ENCODE data around the gene KMT2E. TPM values are rescaled to one million over a fixed set of nuclear protein-coding genes. Genes with fewer than 3 reads are reported as not detected.
"Not testable (repeated sequence)": the region's sequence is repeated elsewhere in the genome, so short reads cannot be mapped to it uniquely, and the experiment has no call there.

KMT2E gene
- total RNA-seq, 1 experiment from 2014 or later, result 38.2 TPM

- H3K4me2 ChIP-seq (ENCODE audit: insufficient read depth, insufficient read length, low read length), result no peak overlapping the region
- peaks cover 66% of the 10 kb centered on the region for H3K79me2 ChIP-seq (ENCODE audit: insufficient read depth, low read length)
- H3K27ac Mint-ChIP-seq, result peak overlapping the region in 2 of 3 experiments; percentile 3 to 58; a peak in 4 of 7 replicates
These were observed 10.0 kb upstream of the KMT2E start for GRCh38 chr7:105003872-105004510.

GRCh38 chr7:105005006-105005405 is 9.0 kb upstream of the KMT2E start:
- peaks cover 52 to 59% of the 10 kb centered on the region in 2 experiments for H3K4me1 Mint-ChIP-seq
- H3K27ac Mint-ChIP-seq, result peak overlapping the region in 2 of 3 experiments; percentile 36 to 81; a peak in 3 of 7 replicates
- H4K20me1 ChIP-seq (ENCODE audit: control insufficient read depth, insufficient read depth, insufficient read length), result not testable (repeated sequence)

More at GRCh38 chr7:105003872-105004510, 10.0 kb upstream of the KMT2E start:
- H2AFZ ChIP-seq (ENCODE audit: low read length), result no peak overlapping the region
- H3K9me3 ChIP-seq (ENCODE audit: control insufficient read depth, low read depth, low read length), result no peaks in the 10 kb centered on the region
- no peak overlapping the region for H3K56ac ChIP-seq (ENCODE audit: insufficient read length, low read depth, low read length)
- H3K27me3 ChIP-seq (ENCODE audit: insufficient read depth, low read length), result no peaks in the 10 kb centered on the region
- no peaks in the 10 kb centered on the region for H4K20me1 ChIP-seq (ENCODE audit: control insufficient read depth, insufficient read depth, insufficient read length)
- DNase-seq, result no peak
- no peak overlapping the region for H2BK15ac ChIP-seq (ENCODE audit: low read depth, low read length)
- Mint-ChIP-seq H3K4me1 (peaks cover 48 to 53% of the 10 kb centered on the region in 2 experiments), H3K36me3 (ENCODE audit: insufficient read depth in 1 of 3, low read depth in 3 of 3) (peaks cover 9 to 22% (median 21%) of the 10 kb centered on the region in 3 experiments; a peak in 6 of 7 replicates), H3K4me3 (no peak overlapping the region; a peak in 1 of 5 replicates), H3K27me3 (ENCODE audit: low read depth) (no peaks in the 10 kb centered on the region), H3K9me3 (no peaks in the 10 kb centered on the region)
- H3T11ph ChIP-seq (ENCODE audit: low read length), result no peak overlapping the region
- no peaks in the 10 kb centered on the region for H3K23me2 ChIP-seq (ENCODE audit: insufficient read length, low read depth, low read length, poor library complexity, severe bottlenecking)
- no CpG with 5 or more reads among the region's 1 CpG for WGBS (ENCODE audit: extremely low coverage, insufficient read length, low lambda C conversion rate)
- no peak overlapping the region for H2AK5ac ChIP-seq (ENCODE audit: insufficient read length, low read length)
- no peak overlapping the region for H3K9ac ChIP-seq (ENCODE audit: extremely low read depth, insufficient read length, low read length)
- H3K4ac ChIP-seq (ENCODE audit: low read depth, low read length), result no peak overlapping the region
- no peak overlapping the region for H2BK12ac ChIP-seq (ENCODE audit: insufficient read length, low read depth, low read length)
- H3K23ac ChIP-seq (ENCODE audit: insufficient read length, low read depth, low read length), result no peak overlapping the region
- no peak overlapping the region for H2BK120ac ChIP-seq (ENCODE audit: low read depth, low read length, poor library complexity, severe bottlenecking)
- no peaks in the 10 kb centered on the region; the same call in 1 of the 2 replicates for H3K4me1 ChIP-seq (ENCODE audit: insufficient read depth, low read length)
- H3K27ac ChIP-seq (ENCODE audit: insufficient read length, low read depth, low read length), result no peak overlapping the region
- no peak overlapping the region for H4K5ac ChIP-seq (ENCODE audit: insufficient read length, low read depth, low read length)
- no peak overlapping the region for H4K91ac ChIP-seq (ENCODE audit: insufficient read length, low read depth, low read length)
- H2BK20ac ChIP-seq (ENCODE audit: low read depth, low read length, poor library complexity, severe bottlenecking), result no peak overlapping the region
- no peak overlapping the region for H3K14ac ChIP-seq (ENCODE audit: insufficient read depth, low read length)
- no peak for TF ChIP-seq CTCF (conservative IDR thresholded peaks at IDR 0.05)
- no peak overlapping the region for H2BK5ac ChIP-seq (ENCODE audit: insufficient read length, low read length)
- no peaks in the 10 kb centered on the region for H3K79me1 ChIP-seq (ENCODE audit: insufficient read depth, low read depth, low read length, poor library complexity, severe bottlenecking)
- H3K18ac ChIP-seq (ENCODE audit: insufficient read length, low read depth, low read length), result no peak overlapping the region
- H4K8ac ChIP-seq (replicated peaks; ENCODE audit: insufficient read length, low read depth, low read length), result no peak overlapping the region

More at GRCh38 chr7:105005006-105005405, 9.0 kb upstream of the KMT2E start:
- H2AK5ac ChIP-seq (ENCODE audit: insufficient read length, low read length); H3K56ac ChIP-seq (ENCODE audit: insufficient read length, low read depth, low read length); H3K9ac ChIP-seq (ENCODE audit: extremely low read depth, insufficient read length, low read length); H3K18ac ChIP-seq (ENCODE audit: insufficient read length, low read depth, low read length); H3K23ac ChIP-seq (ENCODE audit: insufficient read length, low read depth, low read length); H3K27me3 Mint-ChIP-seq (ENCODE audit: low read depth); H3K27ac ChIP-seq (ENCODE audit: insufficient read length, low read depth, low read length); DNase-seq; H3K9me3 ChIP-seq (ENCODE audit: control insufficient read depth, low read depth, low read length); H2BK12ac ChIP-seq (ENCODE audit: insufficient read length, low read depth, low read length); H4K8ac ChIP-seq (replicated peaks; ENCODE audit: insufficient read length, low read depth, low read length); H3K79me1 ChIP-seq (ENCODE audit: insufficient read depth, low read depth, low read length, poor library complexity, severe bottlenecking); H3K4me1 ChIP-seq (ENCODE audit: insufficient read depth, low read length); H2BK20ac ChIP-seq (ENCODE audit: low read depth, low read length, poor library complexity, severe bottlenecking); H3K4me2 ChIP-seq (ENCODE audit: insufficient read depth, insufficient read length, low read length); H3K4me3 Mint-ChIP-seq; H2BK15ac ChIP-seq (ENCODE audit: low read depth, low read length); H4K5ac ChIP-seq (ENCODE audit: insufficient read length, low read depth, low read length); H2BK5ac ChIP-seq (ENCODE audit: insufficient read length, low read length); H2AFZ ChIP-seq (ENCODE audit: low read length); H3K14ac ChIP-seq (ENCODE audit: insufficient read depth, low read length); H3T11ph ChIP-seq (ENCODE audit: low read length); H4K91ac ChIP-seq (ENCODE audit: insufficient read length, low read depth, low read length); H3K23me2 ChIP-seq (ENCODE audit: insufficient read length, low read depth, low read length, poor library complexity, severe bottlenecking); H3K9me3 Mint-ChIP-seq; H2BK120ac ChIP-seq (ENCODE audit: low read depth, low read length, poor library complexity, severe bottlenecking); H3K27me3 ChIP-seq (ENCODE audit: insufficient read depth, low read length); H3K4ac ChIP-seq (ENCODE audit: low read depth, low read length): not testable (repeated sequence)
- H3K79me2 ChIP-seq (ENCODE audit: insufficient read depth, low read length), result peaks cover 67% of the 10 kb centered on the region
- no CpG with 5 or more reads among the region's 8 CpGs for WGBS (ENCODE audit: extremely low coverage, insufficient read length, low lambda C conversion rate)
- H3K36me3 Mint-ChIP-seq (ENCODE audit: insufficient read depth in 1 of 3, low read depth in 3 of 3), result peaks cover 9 to 23% (median 23%) of the 10 kb centered on the region in 3 experiments; a peak in 6 of 7 replicates
